Uterus (tissue), 4 donors: Measurements from ENCODE around the gene TMEM31. TPM values are rescaled to one million over a fixed set of nuclear protein-coding genes. Genes with fewer than 3 reads are reported as not detected.

ENCODE experiments used
- DNase-seq, 2 donors: peaks; one replicate each; pipeline ENCODE4 v3.0.0-alpha.2; 2019 to 2020
- H3K27ac ChIP-seq, 2 donors: fragments of 200-600 bp; sonication (generic); 1 replicate in 1 of 2; 2 replicates in 1 of 2; pipeline ENCODE4 v1.5.1; 2016 to 2018
- H3K27me3 ChIP-seq, 2 donors: fragments of 200-600 bp; sonication (generic); one replicate each; pipeline ENCODE4 v1.5.1; 2018 to 2019; ENCODE audit warnings: control low read depth in 1 of 2
- H3K36me3 ChIP-seq, 2 donors: fragments of 200-600 bp; sonication (generic); one replicate each; pipeline ENCODE4 v1.5.1; 2019; ENCODE audit warnings: control low read depth in 1 of 2
- H3K4me1 ChIP-seq, 2 donors: fragments of 200-600 bp; sonication (generic); one replicate each; pipeline ENCODE4 v1.5.1; 2018 to 2019; ENCODE audit warnings: control low read depth in 1 of 2
- H3K4me3 ChIP-seq, 2 donors: fragments of 200-600 bp; sonication (generic); 1 replicate in 1 of 2; 2 replicates in 1 of 2; pipeline ENCODE4 v1.5.1; 2018 to 2019; ENCODE audit warnings: mild to moderate bottlenecking in 1 of 2
- H3K9me3 ChIP-seq, 2 donors: fragments of 200-600 bp; sonication (generic); one replicate each; pipeline ENCODE4 v1.5.1; 2019; ENCODE audit warnings: control low read depth in 1 of 2
- CTCF ChIP-seq, 4 experiments: fragments of 200-600 bp in 2 of 4; fragments of 450-650 bp in 2 of 4; sonication (generic) in 2 of 4; IDR thresholded peaks; one replicate each; pipeline ENCODE4 v1.5.1; 2016 to 2019; ENCODE audit warnings: antibody characterized with exemption in 4 of 4, mild to moderate bottlenecking in 2 of 4, moderate library complexity in 1 of 4
- POLR2A ChIP-seq, 2 donors: fragments of 450-650 bp; IDR thresholded peaks; one replicate each; pipeline ENCODE4 v1.6.1; 2016; ENCODE audit warnings: antibody characterized with exemption in 2 of 2, mild to moderate bottlenecking in 1 of 2, moderate library complexity in 1 of 2
- intact Hi-C: fragments of 100-400 bp; cut with DNase I; formaldehyde crosslinking; loops from one replicate; pipeline ENCODE4 v1.15.1; 2023; ENCODE audit warnings: low total_unique reads
- total RNA-seq, 4 donors: library from RNA; depleted of rRNA in 3 of 4; stranded (reverse); fragments of >200 nt in 3 of 4; gene quantifications; one replicate each; pipeline versions ENCODE4 v1.1.0 to v1.2.4, GENCODE V29; 2014 to 2023
- donor health status: DM: yes; HTN: yes; CAD: no.

Gene TMEM31
- total RNA-seq, 4 donors from 2014 or later: 0.85 TPM; not detected in 3

GRCh38 chrX:103739421-103739820 lies 28.7 kb downstream of the TMEM31 start:
- Histone ChIP-seq H3K27me3 (no peaks in the 10 kb centered on the region), H3K36me3 (no peaks in the 10 kb centered on the region), H3K27ac (no peak overlapping the region), H3K9me3 (no peaks in the 10 kb centered on the region), H3K4me3 (no peak overlapping the region), H3K4me1 (no peaks in the 10 kb centered on the region)
- intact Hi-C loops: no loop called here
- no peak for TF ChIP-seq POLR2A (IDR thresholded peaks at IDR 0.05)
- TF ChIP-seq CTCF (IDR thresholded peaks at IDR 0.05): no peak
- no peak for DNase-seq

GRCh38 chrX:103741879-103742278 lies 31.2 kb downstream of the TMEM31 start:
- intact Hi-C loops: no loop called here
- Histone ChIP-seq H3K9me3 (no peaks in the 10 kb centered on the region), H3K27me3 (no peaks in the 10 kb centered on the region), H3K4me3 (no peak overlapping the region), H3K27ac (no peak overlapping the region), H3K36me3 (no peaks in the 10 kb centered on the region), H3K4me1 (no peaks in the 10 kb centered on the region)
- no peak for DNase-seq
- TF ChIP-seq POLR2A (IDR thresholded peaks at IDR 0.05) (no peak), CTCF (IDR thresholded peaks at IDR 0.05) (no peak)

- no peak for DNase-seq
- H3K36me3 ChIP-seq: no peaks in the 10 kb centered on the region
- intact Hi-C loops: no loop called here
- no peaks in the 10 kb centered on the region for H3K4me1 ChIP-seq
- no peaks in the 10 kb centered on the region for H3K27me3 ChIP-seq
- TF ChIP-seq POLR2A (IDR thresholded peaks at IDR 0.05) (no peak), CTCF (IDR thresholded peaks at IDR 0.05) (no peak)
- H3K4me3 ChIP-seq: no peak overlapping the region
- H3K9me3 ChIP-seq: no peaks in the 10 kb centered on the region
- no peak overlapping the region for H3K27ac ChIP-seq
Observed at GRCh38 chrX:103742339-103742738, 31.6 kb downstream of the TMEM31 start.

- DNase-seq: no peak
- Histone ChIP-seq H3K36me3 (no peaks in the 10 kb centered on the region), H3K27me3 (no peaks in the 10 kb centered on the region), H3K4me3 (no peak overlapping the region), H3K4me1 (no peaks in the 10 kb centered on the region), H3K27ac (no peak overlapping the region), H3K9me3 (no peaks in the 10 kb centered on the region)
- TF ChIP-seq CTCF (IDR thresholded peaks at IDR 0.05): no peak
- TF ChIP-seq POLR2A (IDR thresholded peaks at IDR 0.05): no peak
- intact Hi-C loops: no loop called here
Observed at GRCh38 chrX:103747163-103747562, 36.5 kb downstream of the TMEM31 start.

GRCh38 chrX:103754401-103754800 lies 43.7 kb downstream of the TMEM31 start:
- H3K4me3 ChIP-seq: no peak overlapping the region
- H3K4me1 ChIP-seq: no peaks in the 10 kb centered on the region
- intact Hi-C loops: no loop called here
- TF ChIP-seq CTCF (IDR thresholded peaks at IDR 0.05) (no peak), POLR2A (IDR thresholded peaks at IDR 0.05) (no peak)
- no peaks in the 10 kb centered on the region for H3K27me3 ChIP-seq
- DNase-seq: no peak
- H3K9me3 ChIP-seq: no peaks in the 10 kb centered on the region
- no peak overlapping the region for H3K27ac ChIP-seq
- no peaks in the 10 kb centered on the region for H3K36me3 ChIP-seq
